Fibroblast of lung (primary cell): ENCODE results near the gene PEX16. TPM values are rescaled to one million over a fixed set of nuclear protein-coding genes. Genes with fewer than 3 reads are reported as not detected.

Experiments used
- DNase-seq, 2 donors: peaks; one replicate each; pipeline versions ENCODE4 v3.0.0 to v3.0.0-alpha.2; 2010; ENCODE audit warnings: low read depth in 2 of 2
- H2AFZ ChIP-seq: 2 replicates; pipeline ENCODE4 v1.5.1; 2012; ENCODE audit warnings: low read length, control low read depth, inconsistent platforms
- H3K27ac ChIP-seq: 2 replicates; pipeline ENCODE4 v1.5.1; 2011; ENCODE audit warnings: low read length, control low read depth; ENCODE audit not compliant: insufficient read depth
- H3K27me3 ChIP-seq: 2 replicates; pipeline ENCODE4 v1.5.1; 2011; ENCODE audit warnings: mild to moderate bottlenecking, low read length; ENCODE audit not compliant: control insufficient read depth, insufficient read depth
- H3K36me3 ChIP-seq: 2 replicates; pipeline ENCODE4 v1.5.1; 2011; ENCODE audit warnings: low read length; ENCODE audit not compliant: control insufficient read depth, insufficient read depth
- H3K4me1 ChIP-seq: 2 replicates; pipeline ENCODE4 v1.5.1; 2011; ENCODE audit warnings: low read length; ENCODE audit not compliant: control insufficient read depth, insufficient read depth; ENCODE audit errors: extremely low read depth
- H3K4me2 ChIP-seq: 2 replicates; pipeline ENCODE4 v1.5.1; 2011; ENCODE audit warnings: low read length, control low read depth; ENCODE audit not compliant: insufficient read depth; ENCODE audit errors: extremely low read depth
- H3K4me3 ChIP-seq, 4 experiments: fragments of 200-600 bp in 1 of 4; sonication (generic) in 1 of 4; replicated peaks in 1 of 4; 2 replicates each; pipeline ENCODE4 v1.5.1; 2011 to 2016; ENCODE audit warnings: low read length in 4 of 4, low read depth in 3 of 4, mild to moderate bottlenecking in 3 of 4, control low read depth in 2 of 4, inconsistent platforms in 1 of 4, mixed read lengths in 1 of 4; ENCODE audit not compliant: insufficient read depth in 1 of 4; ENCODE audit errors: control extremely low read depth in 1 of 4
- H3K79me2 ChIP-seq: 2 replicates; pipeline ENCODE4 v1.5.1; 2012; ENCODE audit warnings: mild to moderate bottlenecking, low read length, inconsistent platforms; ENCODE audit not compliant: control insufficient read depth, insufficient read depth
- H3K9ac ChIP-seq: 2 replicates; pipeline ENCODE4 v1.5.1; 2011; ENCODE audit warnings: mild to moderate bottlenecking, low read length, control low read depth; ENCODE audit not compliant: insufficient read depth
- H3K9me3 ChIP-seq: 2 replicates; pipeline ENCODE4 v1.5.1; 2012; ENCODE audit warnings: low read depth, low read length; ENCODE audit not compliant: control insufficient read depth, insufficient read depth
- H4K20me1 ChIP-seq: 2 replicates; pipeline ENCODE4 v1.5.1; 2011; ENCODE audit warnings: low read length; ENCODE audit not compliant: control insufficient read depth, insufficient read depth; ENCODE audit errors: extremely low read depth
- EZH2 ChIP-seq: IDR thresholded peaks from 2 replicates; pipeline ENCODE4 v1.5.1; 2012; ENCODE audit warnings: low read length, control low read depth, mild to moderate bottlenecking; ENCODE audit errors: missing control alignments
- polyA plus RNA-seq, 2 donors: library from polyadenylated mRNA; depleted of rRNA in 1 of 2; stranded (reverse) in 1 of 2; unstranded in 1 of 2; fragments of >200 nt; gene quantifications; 2 replicates each; pipeline ENCODE4 v1.2.1, GENCODE V29; 2011 to 2012; ENCODE audit warnings: missing spikeins in 1 of 2
- total RNA-seq: library from RNA; depleted of rRNA; stranded (reverse); fragments of >200 nt; gene quantifications from 2 replicates; pipeline ENCODE4 v1.2.1, GENCODE V29; 2014
- TF ChIP-seq, protein P1 (sequence below), 2 donors: IDR thresholded peaks in 1 of 2; conservative IDR thresholded peaks in 1 of 2; 1 replicate in 1 of 2; 2 replicates in 1 of 2; pipeline ENCODE4 v1.5.1; 2011 to 2012; ENCODE audit warnings: low read length in 2 of 2, control low read depth in 1 of 2, inconsistent platforms in 1 of 2, low read depth in 1 of 2, mild to moderate bottlenecking in 1 of 2

The PEX16 gene
- total and polyA plus RNA-seq, 2 donors (not counting 1 experiment from before 2014, with no cell fraction given): 11.0 to 44.4 TPM

DNA sequence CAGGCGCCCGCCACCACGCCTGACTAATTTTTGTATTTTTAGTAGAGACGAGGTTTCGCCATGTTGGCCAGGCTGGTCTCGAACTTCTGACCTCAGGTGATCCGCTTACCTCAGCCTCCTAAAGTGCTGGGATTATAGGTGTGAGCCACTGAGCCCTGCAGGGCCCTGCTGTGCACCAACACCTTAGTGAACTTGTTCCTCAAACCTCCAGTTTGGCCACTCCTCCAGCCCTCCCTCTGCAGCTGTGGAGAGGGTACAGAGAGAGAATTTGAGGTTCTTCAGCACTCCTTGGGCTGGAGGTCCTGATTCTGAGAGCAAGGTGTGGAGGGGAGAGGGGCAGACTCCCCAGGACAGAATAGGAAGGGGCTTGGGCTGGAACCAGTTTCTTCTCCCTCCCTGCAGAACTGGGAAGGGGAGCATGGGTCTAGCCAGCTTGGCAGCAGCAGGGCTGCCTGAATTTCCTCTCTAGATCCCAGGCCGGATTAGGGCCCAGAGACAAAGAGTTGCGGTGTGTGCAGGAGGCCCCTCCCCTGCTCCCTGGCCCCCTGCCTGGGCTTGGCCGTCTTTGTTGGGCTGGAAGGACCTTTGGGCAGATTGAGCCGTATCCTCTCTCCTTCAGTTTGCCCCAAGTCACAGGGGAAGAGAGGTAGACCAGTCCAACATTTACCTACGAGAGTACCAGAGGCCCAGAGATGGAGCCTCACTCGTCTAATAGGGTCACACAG is 2.3 kb upstream of the PEX16 start:
- Histone ChIP-seq H4K20me1 (no peaks in the 10 kb centered on the region), H3K79me2 (peaks cover 18% of the 10 kb centered on the region), H3K36me3 (peaks cover 2% of the 10 kb centered on the region), H3K4me1 (peaks cover 2% of the 10 kb centered on the region), H3K9ac (no peak overlapping the region), H3K4me3 (no peak overlapping the region), H3K27me3 (peaks cover 23% of the 10 kb centered on the region), H3K27ac (no peak overlapping the region), H3K9me3 (no peaks in the 10 kb centered on the region), H2AFZ (no peak overlapping the region), H3K4me2 (no peak overlapping the region)
- no peak for DNase-seq
- TF ChIP-seq, protein P1, sequence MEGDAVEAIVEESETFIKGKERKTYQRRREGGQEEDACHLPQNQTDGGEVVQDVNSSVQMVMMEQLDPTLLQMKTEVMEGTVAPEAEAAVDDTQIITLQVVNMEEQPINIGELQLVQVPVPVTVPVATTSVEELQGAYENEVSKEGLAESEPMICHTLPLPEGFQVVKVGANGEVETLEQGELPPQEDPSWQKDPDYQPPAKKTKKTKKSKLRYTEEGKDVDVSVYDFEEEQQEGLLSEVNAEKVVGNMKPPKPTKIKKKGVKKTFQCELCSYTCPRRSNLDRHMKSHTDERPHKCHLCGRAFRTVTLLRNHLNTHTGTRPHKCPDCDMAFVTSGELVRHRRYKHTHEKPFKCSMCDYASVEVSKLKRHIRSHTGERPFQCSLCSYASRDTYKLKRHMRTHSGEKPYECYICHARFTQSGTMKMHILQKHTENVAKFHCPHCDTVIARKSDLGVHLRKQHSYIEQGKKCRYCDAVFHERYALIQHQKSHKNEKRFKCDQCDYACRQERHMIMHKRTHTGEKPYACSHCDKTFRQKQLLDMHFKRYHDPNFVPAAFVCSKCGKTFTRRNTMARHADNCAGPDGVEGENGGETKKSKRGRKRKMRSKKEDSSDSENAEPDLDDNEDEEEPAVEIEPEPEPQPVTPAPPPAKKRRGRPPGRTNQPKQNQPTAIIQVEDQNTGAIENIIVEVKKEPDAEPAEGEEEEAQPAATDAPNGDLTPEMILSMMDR (conservative IDR thresholded peaks at IDR 0.05 in 1 of 2, IDR thresholded peaks at IDR 0.05 in 1 of 2; ENCODE audit: low read depth in 1 of 2, low read length in 2 of 2): no peak
- TF ChIP-seq EZH2: no peak

DNA sequence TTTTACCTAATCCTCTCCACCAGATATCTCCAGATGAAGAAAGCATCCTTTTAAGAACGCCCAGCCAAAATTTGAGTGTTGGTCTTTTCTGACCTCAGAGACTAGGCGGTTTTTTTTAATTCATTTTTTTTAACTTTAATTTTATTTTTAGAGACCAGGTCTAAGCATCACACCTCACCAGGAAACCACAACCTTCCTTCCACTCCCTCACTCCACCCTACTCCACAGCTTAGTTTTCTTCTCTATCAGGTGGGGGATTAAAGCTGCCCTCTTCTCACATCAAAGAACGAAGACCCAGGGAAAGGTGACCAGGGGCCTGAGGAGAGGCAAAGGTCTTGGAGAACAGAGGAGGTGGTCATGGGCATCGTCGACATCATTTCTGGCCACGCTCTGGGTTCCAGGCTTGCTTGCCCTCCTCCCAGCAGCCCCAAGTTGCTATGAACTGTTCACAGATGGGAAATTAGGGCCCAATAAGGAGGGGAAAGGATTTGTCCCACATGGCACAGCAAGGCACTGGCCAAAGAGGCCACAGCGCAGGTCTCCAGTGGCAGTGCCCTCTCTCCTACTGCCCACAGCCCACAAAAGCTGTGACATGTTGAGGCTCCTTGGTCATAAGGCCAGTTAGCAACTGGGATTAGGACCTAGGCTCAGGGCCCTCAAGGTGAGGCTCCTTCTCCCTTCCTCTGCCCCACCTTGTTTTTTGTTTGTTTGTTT is 1.4 kb upstream of the PEX16 start:
- Histone ChIP-seq H3K9ac (no peak overlapping the region), H3K79me2 (peaks cover 18% of the 10 kb centered on the region), H2AFZ (no peak overlapping the region), H3K9me3 (no peaks in the 10 kb centered on the region), H3K4me1 (peaks cover 2% of the 10 kb centered on the region), H3K27me3 (peaks cover 23% of the 10 kb centered on the region), H3K36me3 (peaks cover 8% of the 10 kb centered on the region), H3K27ac (no peak overlapping the region), H3K4me3 (peak overlapping the region in 2 of 4 experiments; percentile 83 to 100), H4K20me1 (no peaks in the 10 kb centered on the region), H3K4me2 (peak overlapping the region; percentile 96)
- DNase-seq: no peak
- TF ChIP-seq, protein P1 (conservative IDR thresholded peaks at IDR 0.05 in 1 of 2, IDR thresholded peaks at IDR 0.05 in 1 of 2; ENCODE audit: low read depth in 1 of 2, low read length in 2 of 2): no peak
- no peak for TF ChIP-seq EZH2

DNA sequence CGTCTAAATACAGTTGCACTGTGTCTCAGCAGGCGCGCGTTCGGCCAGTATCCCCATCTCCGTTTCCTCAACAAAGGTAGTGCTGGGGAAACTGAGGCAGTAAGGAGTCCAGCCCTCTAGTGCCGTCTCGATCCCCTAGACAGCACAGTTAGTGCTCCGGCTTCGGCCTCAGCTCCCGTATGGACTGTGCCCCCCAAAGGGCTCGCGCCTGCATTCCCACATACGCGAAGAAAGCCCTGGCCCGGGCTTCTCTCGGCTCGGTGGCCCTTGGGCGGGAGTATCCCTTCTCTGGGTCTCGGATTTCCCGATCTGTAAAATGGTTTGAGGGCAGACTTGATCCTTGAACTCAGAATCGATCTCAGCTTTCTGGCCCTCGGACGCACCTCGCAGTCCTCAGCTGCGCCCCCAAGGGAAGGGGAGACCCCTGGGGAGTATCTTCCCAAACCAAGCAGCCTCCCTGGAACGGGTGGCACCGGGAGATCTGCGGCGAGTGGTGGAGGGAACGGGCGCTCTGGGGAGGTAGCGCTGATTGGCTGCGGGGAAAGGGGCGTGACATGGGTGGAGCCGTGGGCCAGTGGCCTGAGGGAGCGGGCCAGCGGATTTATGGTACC is 759 bp upstream of the PEX16 start:
- no peaks in the 10 kb centered on the region for H3K9me3 ChIP-seq
- peak overlapping the region; percentile 49 for H3K9ac ChIP-seq
- no peak for TF ChIP-seq EZH2
- TF ChIP-seq, protein P1 (conservative IDR thresholded peaks at IDR 0.05 in 1 of 2, IDR thresholded peaks at IDR 0.05 in 1 of 2; ENCODE audit: low read depth in 1 of 2, low read length in 2 of 2): no peak
- peak overlapping the region; percentile 81 to 100 (median 90) for H3K4me3 ChIP-seq
- DNase-seq: peak; percentile 63 to 67
- peaks cover 18% of the 10 kb centered on the region for H3K79me2 ChIP-seq
- H2AFZ ChIP-seq: peak overlapping the region; percentile 82
- H4K20me1 ChIP-seq: no peaks in the 10 kb centered on the region
- peak overlapping the region; percentile 94 for H3K27ac ChIP-seq
- peaks cover 2% of the 10 kb centered on the region for H3K4me1 ChIP-seq
- H3K36me3 ChIP-seq: peaks cover 12% of the 10 kb centered on the region
- H3K27me3 ChIP-seq: peaks cover 22% of the 10 kb centered on the region
- H3K4me2 ChIP-seq: peak overlapping the region; percentile 96
